ENCODE data around the gene STK32B. TPM values are rescaled to one million over a fixed set of nuclear protein-coding genes. Genes with fewer than 3 reads are reported as not detected.

STK32B gene
- polyA plus RNA-seq, 1 of the 3 experiments (the other 2 are of a cell fraction), result 0.20 TPM

GRCh38 chr4:5143940-5144339 lies 92.7 kb downstream of the STK32B start (continued):
- TF ChIP-seq REST (IDR thresholded peaks at IDR 0.05; ENCODE audit: low read depth, low read length), result no peak
- no peak for TF ChIP-seq GABPA (IDR thresholded peaks at IDR 0.05; ENCODE audit: low read depth)
- no peak for TF ChIP-seq TAF1 (IDR thresholded peaks at IDR 0.05; ENCODE audit: borderline replicate concordance, low read depth, low read length)
- TF ChIP-seq IRF3 (IDR thresholded peaks at IDR 0.05; ENCODE audit: low read depth, low read length), result no peak
- no peak for TF ChIP-seq MAX (IDR thresholded peaks at IDR 0.05; ENCODE audit: low read depth)
- TF ChIP-seq CHD2 (IDR thresholded peaks at IDR 0.05; ENCODE audit: low read length, partially characterized antibody), result no peak
- no peak for TF ChIP-seq NFIC (IDR thresholded peaks at IDR 0.05; ENCODE audit: borderline replicate concordance)

- H3K9ac ChIP-seq, result no peak overlapping the region
- POLR2A ChIA-PET, result no interaction called here
- H4K20me1 ChIP-seq (ENCODE audit: insufficient read depth), result no peaks in the 10 kb centered on the region
- no peaks in the 10 kb centered on the region for H3K9me2 ChIP-seq
- H3K9me3 ChIP-seq, result no peaks in the 10 kb centered on the region
- 9% methylated on average over 2 of the region's 2 CpGs for WGBS (ENCODE audit: low lambda C conversion rate)
- CTCF ChIA-PET, result interaction anchor here (1.1 kb wide), 1 partner anchor 93 kb away, joined by 3 read pairs; the partner anchor contains the start of gene STK32B
- H3K4me2 ChIP-seq, result no peak overlapping the region
- no peaks in the 10 kb centered on the region for H3K79me2 ChIP-seq (ENCODE audit: insufficient read depth)
- H2AFZ ChIP-seq (ENCODE audit: low read depth), result no peak overlapping the region
- H3F3A ChIP-seq (replicated peaks; ENCODE audit: insufficient read depth), result no peaks in the 10 kb centered on the region
- no peaks in the 10 kb centered on the region; the same call in 1 of the 2 replicates for H3K27me3 ChIP-seq (ENCODE audit: insufficient read depth)
- DNase-seq, result no peak
- H3K4me1 ChIP-seq (ENCODE audit: control insufficient read depth in 1 of 2, insufficient read depth in 2 of 2, low read depth in 1 of 2, low read length in 1 of 2), result no peaks in the 10 kb centered on the region
- H3K4me3 ChIP-seq (ENCODE audit: low read depth in 2 of 2, low read length in 1 of 2), result no peak overlapping the region
- no peak overlapping the region for H3K27ac ChIP-seq (ENCODE audit: low read depth in 2 of 2, low read length in 1 of 2)
- no peaks in the 10 kb centered on the region for H3K36me3 ChIP-seq (replicated peaks in 1 of 2; ENCODE audit: control insufficient read depth in 1 of 2, insufficient read depth in 2 of 2, low read length in 1 of 2)
- TF ChIP-seq RXRA (IDR thresholded peaks at IDR 0.05; ENCODE audit: borderline replicate concordance, low read depth) (no peak), CTCF (IDR thresholded peaks at IDR 0.05) (no peak), POLR2AphosphoS5 (IDR thresholded peaks at IDR 0.05; ENCODE audit: low read depth, low read length) (no peak), FOXJ3 (CRISPR knock-in tag; IDR thresholded peaks at IDR 0.05) (no peak), ELF1 (IDR thresholded peaks at IDR 0.05) (no peak), FOXM1 (IDR thresholded peaks at IDR 0.05; ENCODE audit: low read depth) (no peak), REST (IDR thresholded peaks at IDR 0.05; ENCODE audit: low read depth, low read length) (no peak), ZBTB33 (IDR thresholded peaks at IDR 0.05; ENCODE audit: borderline replicate concordance, low read depth) (no peak), GABPA (IDR thresholded peaks at IDR 0.05; ENCODE audit: low read depth) (no peak), MXI1 (IDR thresholded peaks at IDR 0.05; ENCODE audit: low read depth, low read length) (no peak), CHD2 (IDR thresholded peaks at IDR 0.05; ENCODE audit: low read length, partially characterized antibody) (no peak), PBX3 (IDR thresholded peaks at IDR 0.05) (no peak), MAX (IDR thresholded peaks at IDR 0.05; ENCODE audit: low read depth) (no peak)
Observed at GRCh38 chr4:5144384-5144783, 93.1 kb downstream of the STK32B start.

Data from SK-N-SH (cell line).